IMR-90 (cell line): ENCODE measurements around the gene IL2RA. TPM values are rescaled to one million over a fixed set of nuclear protein-coding genes. Genes with fewer than 3 reads are reported as not detected.

Source experiments
- BHLHE40 ChIP-seq: fragments of 150-350 bp; IDR thresholded peaks from 2 replicates; pipeline ENCODE4 v1.6.1; 2016; ENCODE audit warnings: mild to moderate bottlenecking, low read depth, low read length
- CHD1 ChIP-seq: IDR thresholded peaks from 2 replicates; pipeline ENCODE4 v1.6.1; 2012; ENCODE audit warnings: low read depth, low read length, improper control_type of control experiment
- FOS ChIP-seq: fragments of 150-350 bp; IDR thresholded peaks from 2 replicates; pipeline ENCODE4 v1.6.1; 2016; ENCODE audit warnings: low read depth, low read length
- MAZ ChIP-seq: IDR thresholded peaks from 2 replicates; pipeline ENCODE4 v1.6.1; 2012; ENCODE audit warnings: low read depth, mild to moderate bottlenecking, low read length, improper control_type of control experiment, moderate library complexity, borderline replicate concordance
- RAD21 ChIP-seq: IDR thresholded peaks from 2 replicates; pipeline ENCODE4 v1.6.1; 2012; ENCODE audit warnings: low read length, improper control_type of control experiment
- RCOR1 ChIP-seq: IDR thresholded peaks from 2 replicates; pipeline ENCODE4 v1.6.1; 2012; ENCODE audit warnings: mild to moderate bottlenecking, low read length, improper control_type of control experiment; ENCODE audit not compliant: insufficient replicate concordance
- RFX5 ChIP-seq: IDR thresholded peaks from 2 replicates; pipeline ENCODE4 v1.8.0; 2012; ENCODE audit warnings: low read depth, mild to moderate bottlenecking, low read length, moderate library complexity
- USF2 ChIP-seq: fragments of 150-350 bp; IDR thresholded peaks from 2 replicates; pipeline ENCODE4 v1.6.1; 2017; ENCODE audit warnings: mild to moderate bottlenecking, antibody characterized with exemption, low read length, low read depth
- polyA plus RNA-seq, 3 experiments: library from polyadenylated mRNA; depleted of rRNA; stranded (reverse); fragments of >200 nt; gene quantifications; 2 replicates each; pipeline ENCODE4 v1.2.3, GENCODE V29; 2012; ENCODE audit warnings: low replicate concordance in 1 of 3
- total RNA-seq: library from RNA; depleted of rRNA; stranded (reverse); fragments of >200 nt; gene quantifications from 2 replicates; pipeline ENCODE4 v1.2.3, GENCODE V29; 2012

Gene IL2RA
- total and polyA plus RNA-seq, 2 of the 4 experiments (the other 2 are of a cell fraction) = not detected

GRCh38 chr10:6086375-6087233 is 24.4 kb upstream of the IL2RA start (continued):
- TF ChIP-seq USF2 = no peak
- no peak for TF ChIP-seq CHD1
- peak; percentile 36; the same call in 1 of the 2 replicates for TF ChIP-seq MAZ
- TF ChIP-seq RCOR1 = peak; percentile 66
- TF ChIP-seq FOS = no peak
- TF ChIP-seq RFX5 = no peak
- TF ChIP-seq RAD21 = peak; percentile 57
- TF ChIP-seq BHLHE40 = peak; percentile 72; the same call in 1 of the 2 replicates
